GM18508 (cell line): Measurements from ENCODE around the gene DNM1.
"Not testable (repeated sequence)": the region's sequence is repeated elsewhere in the genome, so short reads cannot be mapped to it uniquely, and the experiment has no call there.

Experiments
- ATAC-seq: cut with Tn5 transposase; IDR thresholded peaks from one replicate; pipeline ENCODE4 v1.9.1; 2021; ENCODE audit warnings: moderate number of reproducible peaks; ENCODE audit not compliant: insufficient read depth, unreplicated experiment

Gene DNM1

GRCh38 chr9:128219831-128220230 lies 16.7 kb downstream of the DNM1 start:
- no peak for ATAC-seq

- no peak for ATAC-seq
Observed at GRCh38 chr9:128222026-128222425, 18.8 kb downstream of the DNM1 start.

- no peak for ATAC-seq
Observed at GRCh38 chr9:128222880-128223670, 19.9 kb downstream of the DNM1 start.

- ATAC-seq: no peak
Observed at GRCh38 chr9:128224877-128225276, 21.7 kb downstream of the DNM1 start.

- no peak for ATAC-seq
Observed at GRCh38 chr9:128225770-128226411, 22.7 kb downstream of the DNM1 start.

- ATAC-seq: no peak
Observed at GRCh38 chr9:128226412-128226801, 23.2 kb downstream of the DNM1 start.

- ATAC-seq: not testable (repeated sequence)
Observed at GRCh38 chr9:128230897-128231296, 27.7 kb downstream of the DNM1 start.

GRCh38 chr9:128231638-128232527 lies 28.7 kb downstream of the DNM1 start:
- no peak for ATAC-seq

GRCh38 chr9:128232528-128233428 lies 29.6 kb downstream of the DNM1 start:
- ATAC-seq: no peak

- no peak for ATAC-seq
Observed at GRCh38 chr9:128233817-128234406, 30.7 kb downstream of the DNM1 start.

GRCh38 chr9:128242124-128242523 lies 38.9 kb downstream of the DNM1 start:
- no peak for ATAC-seq

- no peak for ATAC-seq
Observed at GRCh38 chr9:128242828-128243214, 39.6 kb downstream of the DNM1 start.

- ATAC-seq: no peak
Observed at GRCh38 chr9:128243215-128244018, 40.2 kb downstream of the DNM1 start.

- no peak for ATAC-seq
Observed at GRCh38 chr9:128244091-128244836, 41.1 kb downstream of the DNM1 start.

- ATAC-seq: no peak
Observed at GRCh38 chr9:128244837-128245231, 41.7 kb downstream of the DNM1 start.

- no peak for ATAC-seq
Observed at GRCh38 chr9:128245421-128246151, 42.4 kb downstream of the DNM1 start.

GRCh38 chr9:128246471-128246870 lies 43.3 kb downstream of the DNM1 start:
- ATAC-seq: no peak
